Epidermal melanocyte (primary cell): ENCODE results near the gene TIMM50.

ENCODE experiments used
- DNase-seq: peaks from one replicate; pipeline ENCODE4 v3.0.0; 2011; ENCODE audit warnings: low spot score; ENCODE audit not compliant: insufficient read length

TIMM50 gene

DNA sequence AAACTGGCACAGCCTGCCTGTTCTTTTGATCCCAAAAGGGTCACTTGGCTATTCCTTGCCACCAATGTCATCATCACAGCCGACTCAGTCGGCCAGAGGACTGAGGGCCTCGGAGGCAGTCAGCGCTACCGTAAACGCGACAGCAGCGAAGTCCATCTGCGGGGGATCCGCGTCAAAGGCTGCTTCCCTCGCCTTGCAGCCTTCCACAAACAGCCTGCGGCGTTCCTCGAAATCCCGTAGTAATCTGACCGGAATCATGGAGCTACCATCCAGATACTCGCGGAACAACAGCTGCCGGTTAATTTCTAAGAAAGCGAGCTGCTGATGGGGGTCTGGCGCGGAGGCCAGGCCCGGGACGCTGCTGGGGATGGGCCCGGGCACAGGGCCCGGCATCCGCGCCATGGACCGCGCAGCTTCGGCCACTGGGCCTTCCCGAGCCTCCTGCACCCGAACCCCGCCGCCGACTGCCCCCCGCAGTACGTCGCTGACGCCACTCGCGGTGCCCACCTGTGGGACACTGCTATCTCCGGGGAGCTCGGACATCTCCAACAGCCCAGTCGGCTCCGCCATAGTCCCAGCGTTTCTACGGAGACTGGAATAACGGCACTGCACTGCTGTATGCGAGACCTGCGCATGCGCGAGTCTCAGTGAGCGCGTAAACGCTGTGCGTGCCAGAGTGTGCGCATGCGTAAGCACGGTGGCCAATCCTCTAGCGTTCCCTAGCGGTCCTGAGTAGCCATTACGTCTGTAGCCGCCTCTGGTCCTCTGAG, 51.8 kb downstream of the TIMM50 start, which contains the start of gene EID2B:
EID2B (minus strand) TSS at position 620 of the 770 bp plus-strand sequence; CDS start at position 570, 50 bp downstream.
- peak; percentile 95 for DNase-seq

DNA sequence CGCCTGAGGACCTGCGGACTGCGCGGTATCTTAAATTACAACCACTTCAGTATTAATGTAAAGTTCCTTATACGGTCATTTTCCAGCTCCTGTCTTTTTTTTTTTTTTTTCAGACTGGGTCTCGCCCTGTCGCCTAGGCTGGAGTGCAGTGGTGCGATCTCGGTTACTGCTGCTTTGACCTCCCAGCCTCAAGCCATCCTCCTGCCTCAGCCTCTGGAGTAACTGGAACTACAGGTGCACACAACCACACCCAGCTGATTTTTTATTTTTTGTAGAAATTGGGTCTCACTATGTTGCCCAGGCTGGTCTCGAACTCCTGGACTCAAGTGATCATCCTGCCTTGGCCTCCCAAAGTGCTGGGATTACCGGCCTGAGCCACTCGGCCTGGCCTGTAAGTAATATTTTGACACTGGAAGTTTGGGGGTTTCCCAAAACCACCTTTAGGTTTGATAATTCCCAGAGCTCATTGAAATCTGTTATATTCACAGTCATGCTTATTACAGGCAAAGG, 52.4 kb downstream of the TIMM50 start:
- no peak for DNase-seq

- DNase-seq, result no peak
These were observed 53.2 kb downstream of the TIMM50 start for GRCh38 chr19:39533791-39534190.

- DNase-seq, result no peak
These were observed 58.5 kb downstream of the TIMM50 start for GRCh38 chr19:39539165-39539517.

DNA sequence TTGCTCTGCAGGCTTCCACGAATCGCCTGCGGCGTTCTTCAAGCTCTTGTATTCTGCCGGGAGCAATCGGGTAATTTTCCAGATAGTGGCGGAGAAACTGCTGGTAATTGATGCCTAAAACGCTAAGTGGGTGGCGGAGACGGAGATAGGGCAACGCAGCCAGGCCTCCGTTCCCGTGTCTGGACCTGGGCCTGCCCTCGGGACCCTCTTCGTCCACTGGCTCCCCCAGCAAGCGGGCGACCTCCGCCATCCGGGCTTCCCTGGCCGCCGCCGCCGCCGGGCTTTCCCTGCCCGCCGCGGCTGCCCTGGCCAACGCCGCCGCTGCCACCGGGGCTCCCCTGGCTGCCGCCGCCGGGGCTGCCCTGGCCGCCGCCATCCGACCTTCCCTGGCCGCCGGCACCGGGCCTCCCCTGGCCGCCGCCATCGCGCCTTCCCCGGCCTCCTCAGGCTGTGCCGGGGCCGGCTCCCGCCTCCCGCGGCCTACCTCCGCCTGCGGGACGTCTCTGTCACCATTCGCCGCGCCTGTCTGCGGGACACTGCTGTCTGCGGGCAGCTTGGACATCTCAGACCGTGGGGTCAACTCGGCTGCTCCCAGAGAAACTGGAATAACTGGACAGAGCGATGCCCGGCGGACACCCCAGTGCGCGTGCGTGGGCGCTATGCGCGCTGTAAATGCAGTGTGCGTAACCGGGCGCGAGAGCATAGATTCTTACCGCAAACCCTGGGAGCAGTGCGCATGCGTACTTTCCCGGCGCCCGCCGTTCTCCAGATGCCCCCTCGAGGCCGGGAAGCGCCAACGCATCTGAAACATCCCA, 59.1 kb downstream of the TIMM50 start, which contains the start of gene EID2:
EID2 (minus strand) TSS at position 644 of the 815 bp plus-strand sequence; CDS start at position 562, 82 bp downstream.
- peak; percentile 97 for DNase-seq

DNA sequence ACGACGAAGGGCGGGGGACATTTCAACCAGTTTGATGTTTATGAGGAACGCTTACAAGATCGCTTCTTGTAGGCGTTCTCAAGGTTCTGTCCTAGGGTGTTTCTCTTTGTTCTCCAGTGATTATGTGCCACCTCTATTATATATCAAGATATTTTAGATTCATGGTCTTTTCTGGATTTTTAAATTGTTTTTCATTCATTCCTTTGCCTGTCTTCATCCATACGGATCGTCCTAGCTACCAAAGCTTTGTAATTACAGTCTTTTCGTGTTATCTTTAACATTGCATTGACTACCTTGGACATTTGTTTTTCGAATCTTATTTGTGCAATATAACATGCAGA, 59.7 kb downstream of the TIMM50 start:
- no peak for DNase-seq
